Cardiac fibroblast (primary cell): ENCODE measurements around the gene JUP.

Source experiments
- DNase-seq, 2 donors: peaks; one replicate each; pipeline versions ENCODE4 v3.0.0 to v3.0.0-alpha.2; 2010; ENCODE audit warnings: low read depth in 2 of 2
- H3K4me3 ChIP-seq, 2 donors: replicated peaks in 1 of 2; 1 replicate in 1 of 2; 2 replicates in 1 of 2; pipeline ENCODE4 v1.5.1; 2011; ENCODE audit warnings: low read depth in 2 of 2, low read length in 2 of 2, mild to moderate bottlenecking in 2 of 2, moderate library complexity in 1 of 2
- TF ChIP-seq, protein P1 (sequence below): IDR thresholded peaks from one replicate; pipeline ENCODE4 v1.5.1; 2011; ENCODE audit warnings: low read depth, mild to moderate bottlenecking, low read length, inconsistent platforms

Gene JUP

DNA sequence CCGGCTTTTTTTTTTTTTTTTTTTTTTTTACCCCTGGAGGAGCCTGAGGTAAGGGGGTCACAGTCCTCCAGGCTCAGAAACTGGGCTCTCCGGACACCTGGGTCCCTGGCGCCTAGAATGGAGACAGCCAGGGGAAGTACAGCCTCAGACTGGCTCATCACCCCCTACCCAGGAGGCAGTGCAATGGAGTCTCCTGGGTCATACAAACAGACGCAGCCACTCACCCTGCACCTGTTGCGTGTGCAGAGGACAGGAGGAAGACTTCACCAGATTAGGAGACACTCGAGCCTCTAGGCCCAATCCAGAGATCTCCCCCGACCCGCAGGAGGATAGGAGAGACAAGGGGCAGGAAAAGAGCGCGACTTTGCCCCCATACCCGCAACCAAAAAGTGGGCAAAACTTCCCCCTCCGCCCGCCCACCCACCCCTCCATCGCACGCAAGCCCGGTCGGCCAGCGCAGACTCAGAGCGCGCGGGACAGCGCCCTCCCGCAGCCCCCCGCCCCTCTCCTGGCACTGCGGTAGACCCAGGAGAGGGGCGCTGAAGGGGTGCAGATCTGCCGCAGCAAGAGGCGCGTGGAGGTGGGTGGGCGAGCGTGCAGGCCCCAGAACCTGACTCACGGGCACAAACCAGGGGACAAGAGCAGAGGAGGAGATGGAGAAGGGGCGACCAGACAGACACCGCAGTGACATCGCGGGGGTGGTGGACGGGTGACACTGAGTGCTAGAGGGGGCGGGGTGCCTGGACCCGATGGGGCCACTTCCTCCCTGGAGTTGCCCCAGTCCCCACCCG lies 53.0 kb downstream of the JUP start:
- TF ChIP-seq, protein P1, sequence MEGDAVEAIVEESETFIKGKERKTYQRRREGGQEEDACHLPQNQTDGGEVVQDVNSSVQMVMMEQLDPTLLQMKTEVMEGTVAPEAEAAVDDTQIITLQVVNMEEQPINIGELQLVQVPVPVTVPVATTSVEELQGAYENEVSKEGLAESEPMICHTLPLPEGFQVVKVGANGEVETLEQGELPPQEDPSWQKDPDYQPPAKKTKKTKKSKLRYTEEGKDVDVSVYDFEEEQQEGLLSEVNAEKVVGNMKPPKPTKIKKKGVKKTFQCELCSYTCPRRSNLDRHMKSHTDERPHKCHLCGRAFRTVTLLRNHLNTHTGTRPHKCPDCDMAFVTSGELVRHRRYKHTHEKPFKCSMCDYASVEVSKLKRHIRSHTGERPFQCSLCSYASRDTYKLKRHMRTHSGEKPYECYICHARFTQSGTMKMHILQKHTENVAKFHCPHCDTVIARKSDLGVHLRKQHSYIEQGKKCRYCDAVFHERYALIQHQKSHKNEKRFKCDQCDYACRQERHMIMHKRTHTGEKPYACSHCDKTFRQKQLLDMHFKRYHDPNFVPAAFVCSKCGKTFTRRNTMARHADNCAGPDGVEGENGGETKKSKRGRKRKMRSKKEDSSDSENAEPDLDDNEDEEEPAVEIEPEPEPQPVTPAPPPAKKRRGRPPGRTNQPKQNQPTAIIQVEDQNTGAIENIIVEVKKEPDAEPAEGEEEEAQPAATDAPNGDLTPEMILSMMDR = no peak
- no peak for DNase-seq
- peak overlapping the region in 1 of 2 donors; percentile 44 for H3K4me3 ChIP-seq

DNA sequence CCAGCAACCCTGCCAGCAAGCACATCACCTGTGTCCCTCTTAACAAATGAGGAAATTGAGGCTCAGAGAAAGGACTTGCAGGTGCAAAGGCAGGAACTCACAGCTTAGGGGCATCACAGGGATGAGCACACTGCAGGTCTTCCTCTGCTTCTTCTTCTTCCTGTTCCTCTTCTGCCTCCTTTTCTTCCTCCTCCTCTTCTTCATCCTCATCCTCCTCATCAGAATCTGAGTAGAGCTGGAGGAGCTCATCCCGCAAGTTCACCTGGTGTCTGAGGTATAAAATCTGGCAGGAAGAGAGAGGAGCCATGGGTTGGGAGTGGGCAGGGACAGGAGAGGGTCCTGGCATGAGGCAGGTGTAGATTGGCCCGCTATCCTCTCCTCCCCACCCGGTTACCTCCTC lies 54.7 kb downstream of the JUP start:
- DNase-seq = no peak
- TF ChIP-seq, protein P1 = no peak

DNA sequence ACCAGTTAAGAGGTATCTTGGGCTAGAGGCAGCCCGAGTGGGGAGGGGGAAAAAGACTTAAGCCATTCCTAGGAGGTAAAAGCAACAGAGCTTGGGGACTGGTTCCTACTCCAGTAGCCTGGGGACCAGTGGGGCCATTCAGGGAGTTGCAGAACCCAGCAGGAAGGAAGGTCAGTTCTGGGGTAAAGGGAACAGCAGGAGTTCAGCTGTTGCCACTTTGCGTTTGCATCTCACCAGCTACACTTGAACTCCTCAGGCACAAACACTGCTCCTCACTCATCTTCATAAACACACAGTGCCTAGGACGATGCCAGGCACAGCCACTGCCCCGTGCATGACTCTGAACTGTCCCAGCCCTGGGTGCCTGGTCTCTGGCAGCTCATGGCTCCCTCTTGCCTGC lies 56.0 kb downstream of the JUP start:
- no peak for DNase-seq
- no peak overlapping the region for H3K4me3 ChIP-seq
- TF ChIP-seq, protein P1 = no peak

More for the DNA sequence above, 54.7 kb downstream of the JUP start:
- no peak overlapping the region for H3K4me3 ChIP-seq

DNA sequence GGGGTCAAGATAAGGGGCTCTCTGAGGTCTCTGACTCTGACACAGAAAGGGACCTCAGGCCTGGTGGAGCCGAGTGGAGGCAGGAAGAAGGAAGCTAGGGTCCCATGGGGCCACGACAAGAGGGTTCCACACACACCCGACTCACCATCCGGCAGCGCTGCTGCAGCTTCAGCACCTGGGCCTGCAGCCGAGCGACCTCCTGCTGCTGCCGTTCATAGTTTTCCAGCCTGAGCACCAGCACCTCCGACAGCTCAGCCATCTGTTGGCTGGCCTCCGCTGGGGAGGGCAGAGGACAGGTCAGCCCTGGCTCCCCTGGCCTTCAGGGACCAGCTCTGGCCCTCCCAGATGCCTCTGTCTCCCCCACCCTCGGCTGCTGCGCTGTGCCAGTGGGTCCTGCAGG lies 58.5 kb downstream of the JUP start:
- TF ChIP-seq, protein P1 = no peak
- H3K4me3 ChIP-seq = no peak overlapping the region
- no peak for DNase-seq

DNA sequence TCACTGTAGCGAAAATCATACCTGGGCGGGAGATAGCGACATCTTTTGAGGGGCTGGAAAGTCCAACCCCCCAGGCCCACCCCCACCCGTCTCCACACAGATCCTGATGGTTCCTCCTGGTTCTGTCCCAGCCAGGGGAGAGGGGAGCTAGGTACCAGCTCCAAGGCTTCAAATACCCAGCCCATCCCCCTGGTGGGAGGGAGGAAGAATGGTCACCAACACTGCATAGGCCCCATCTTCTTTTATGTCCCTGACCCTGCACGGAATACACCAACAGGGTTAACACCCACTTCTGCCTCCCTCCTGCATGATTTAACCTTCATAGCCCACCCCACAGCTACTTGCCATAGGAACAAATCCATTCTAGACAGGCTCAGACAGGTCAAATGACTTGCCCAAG lies 61.4 kb downstream of the JUP start:
- DNase-seq = no peak
- H3K4me3 ChIP-seq = no peak overlapping the region
- TF ChIP-seq, protein P1 = no peak

DNA sequence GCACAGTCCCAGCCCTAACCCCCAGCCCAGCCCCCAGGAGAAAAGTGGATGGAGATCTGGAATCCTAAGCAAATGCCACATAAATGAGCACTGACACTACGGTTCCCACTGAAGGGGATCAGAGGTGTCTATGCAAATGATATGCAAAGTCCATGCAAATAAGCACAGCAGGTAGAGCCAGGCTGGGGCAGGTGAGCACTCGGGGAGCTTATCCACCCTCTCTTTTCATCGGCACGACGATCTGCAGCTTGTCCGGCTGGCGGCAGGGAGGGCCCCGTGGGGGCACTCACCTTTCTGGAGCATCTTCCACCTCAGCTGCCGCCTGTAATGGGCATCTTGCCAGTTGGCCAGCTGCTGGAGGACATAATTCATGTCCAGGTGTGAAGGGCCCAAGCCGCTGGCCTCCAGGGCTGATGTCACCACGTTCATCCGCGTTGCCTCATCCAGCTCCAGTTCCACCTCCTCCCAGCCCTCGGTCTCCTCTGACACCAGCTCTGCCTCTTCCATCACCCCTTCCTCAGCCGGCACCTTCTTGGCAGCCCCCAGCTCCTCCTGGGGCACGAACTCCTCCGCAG lies 61.9 kb downstream of the JUP start:
- no peak for DNase-seq
- TF ChIP-seq, protein P1 = no peak
- no peak overlapping the region for H3K4me3 ChIP-seq
